NB4 (cell line): ENCODE results near the gene PGAM2.

Experiments
- MYC ChIP-seq: IDR thresholded peaks from 2 replicates; pipeline ENCODE4 v1.6.1; 2011; ENCODE audit warnings: low read depth, low read length
- POLR2A ChIP-seq: IDR thresholded peaks from 2 replicates; pipeline ENCODE4 v1.6.1; 2011; ENCODE audit warnings: mild to moderate bottlenecking; ENCODE audit not compliant: insufficient read length; ENCODE audit errors: extremely low read depth
- TF ChIP-seq, protein P1 (sequence below): IDR thresholded peaks from one replicate; pipeline ENCODE4 v1.5.1; 2012; ENCODE audit warnings: low read depth, low read length
- TF ChIP-seq, protein P2 (sequence below): IDR thresholded peaks from 2 replicates; pipeline ENCODE4 v1.6.1; 2011; ENCODE audit warnings: low read depth, low read length

DNA sequence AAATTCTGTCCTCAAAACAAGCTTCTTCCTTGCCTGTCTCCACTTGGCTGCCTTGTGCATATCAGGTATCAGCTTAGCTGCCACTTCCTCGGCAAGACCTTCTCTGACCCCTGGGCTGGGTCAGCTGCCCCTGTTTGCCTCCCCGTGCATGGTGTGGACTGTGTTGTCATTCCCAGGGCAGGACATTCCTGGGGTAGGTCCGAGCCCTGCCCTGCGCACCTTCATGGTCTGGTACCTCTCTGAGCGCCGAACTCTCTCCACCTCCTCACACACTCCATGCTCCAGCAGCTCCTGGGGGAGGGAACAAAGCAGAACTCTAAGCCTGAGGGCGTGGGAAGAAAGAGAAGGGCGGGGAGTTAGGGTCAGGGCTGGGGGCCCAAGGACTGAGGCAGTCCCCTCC, 13.2 kb upstream of the PGAM2 start:
- TF ChIP-seq, protein P1, sequence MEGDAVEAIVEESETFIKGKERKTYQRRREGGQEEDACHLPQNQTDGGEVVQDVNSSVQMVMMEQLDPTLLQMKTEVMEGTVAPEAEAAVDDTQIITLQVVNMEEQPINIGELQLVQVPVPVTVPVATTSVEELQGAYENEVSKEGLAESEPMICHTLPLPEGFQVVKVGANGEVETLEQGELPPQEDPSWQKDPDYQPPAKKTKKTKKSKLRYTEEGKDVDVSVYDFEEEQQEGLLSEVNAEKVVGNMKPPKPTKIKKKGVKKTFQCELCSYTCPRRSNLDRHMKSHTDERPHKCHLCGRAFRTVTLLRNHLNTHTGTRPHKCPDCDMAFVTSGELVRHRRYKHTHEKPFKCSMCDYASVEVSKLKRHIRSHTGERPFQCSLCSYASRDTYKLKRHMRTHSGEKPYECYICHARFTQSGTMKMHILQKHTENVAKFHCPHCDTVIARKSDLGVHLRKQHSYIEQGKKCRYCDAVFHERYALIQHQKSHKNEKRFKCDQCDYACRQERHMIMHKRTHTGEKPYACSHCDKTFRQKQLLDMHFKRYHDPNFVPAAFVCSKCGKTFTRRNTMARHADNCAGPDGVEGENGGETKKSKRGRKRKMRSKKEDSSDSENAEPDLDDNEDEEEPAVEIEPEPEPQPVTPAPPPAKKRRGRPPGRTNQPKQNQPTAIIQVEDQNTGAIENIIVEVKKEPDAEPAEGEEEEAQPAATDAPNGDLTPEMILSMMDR = no peak
- TF ChIP-seq POLR2A = no peak
- TF ChIP-seq, protein P2, sequence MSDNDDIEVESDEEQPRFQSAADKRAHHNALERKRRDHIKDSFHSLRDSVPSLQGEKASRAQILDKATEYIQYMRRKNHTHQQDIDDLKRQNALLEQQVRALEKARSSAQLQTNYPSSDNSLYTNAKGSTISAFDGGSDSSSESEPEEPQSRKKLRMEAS = no peak
- no peak for TF ChIP-seq MYC
